ENCODE measurements around the gene OR10AD1.

OR10AD1 gene

DNA sequence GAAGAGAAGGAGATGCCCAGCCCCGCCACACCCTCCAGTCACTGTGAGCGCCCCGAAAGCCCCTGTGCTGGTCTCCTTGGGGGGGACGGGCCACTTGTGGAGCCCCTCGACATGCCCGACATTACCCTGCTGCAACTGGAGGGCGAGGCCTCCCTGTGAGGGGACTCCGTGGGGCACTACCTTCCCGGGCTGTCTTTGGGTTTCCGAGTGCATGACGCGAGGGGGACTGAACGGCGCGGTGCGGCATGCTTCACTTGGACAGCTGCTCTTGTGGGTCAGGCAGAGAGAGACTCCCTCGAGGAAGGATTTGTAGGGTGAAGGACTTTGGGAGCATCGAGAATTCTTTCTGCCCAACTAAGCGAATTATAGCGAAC, 18.6 kb downstream of the OR10AD1 start:
- Histone ChIP-seq H2AFZ (ENCODE audit: low read length) (no peak overlapping the region), H3K79me2 (ENCODE audit: low read length) (no peaks in the 10 kb centered on the region), H3K4me1 (ENCODE audit: low read length) (peaks cover 15% of the 10 kb centered on the region), H3K9me2 (replicated peaks; ENCODE audit: insufficient read depth, low read length) (no peaks in the 10 kb centered on the region), H3K27ac (ENCODE audit: low read length) (no peak overlapping the region), H4K20me1 (ENCODE audit: insufficient read depth, low read length) (no peaks in the 10 kb centered on the region), H3K36me3 (replicated peaks; ENCODE audit: insufficient read depth, low read length) (no peaks in the 10 kb centered on the region), H3K4me2 (ENCODE audit: low read depth, low read length) (no peak overlapping the region), H3F3A (ENCODE audit: insufficient read depth, low read length) (no peaks in the 10 kb centered on the region), H3K27me3 (replicated peaks; ENCODE audit: insufficient read depth, low read length) (peaks cover 16% of the 10 kb centered on the region), H3K9ac (ENCODE audit: low read length) (no peak overlapping the region), H3K4me3 (ENCODE audit: low read length) (no peak overlapping the region), H3K9me3 (replicated peaks; ENCODE audit: insufficient read depth, low read length) (no peaks in the 10 kb centered on the region)
- DNase-seq: no peak
- TF ChIP-seq CTCF (IDR thresholded peaks at IDR 0.05; ENCODE audit: low read length) (no peak), EZH2phosphoT487 (IDR thresholded peaks at IDR 0.05; ENCODE audit: low read length) (no peak), EZH2 (optimal IDR thresholded peaks at IDR 0.05; ENCODE audit: low read depth, low read length) (no peak)

- DNase-seq: no peak
- H3K27me3 ChIP-seq (replicated peaks; ENCODE audit: insufficient read depth, low read length): peaks cover 16% of the 10 kb centered on the region
- H3K9me2 ChIP-seq (replicated peaks; ENCODE audit: insufficient read depth, low read length): no peaks in the 10 kb centered on the region
- H3K9me3 ChIP-seq (replicated peaks; ENCODE audit: insufficient read depth, low read length): no peaks in the 10 kb centered on the region
- no peaks in the 10 kb centered on the region for H3K36me3 ChIP-seq (replicated peaks; ENCODE audit: insufficient read depth, low read length)
- H3K4me2 ChIP-seq (ENCODE audit: low read depth, low read length): peak overlapping the region; percentile 86
- H4K20me1 ChIP-seq (ENCODE audit: insufficient read depth, low read length): no peaks in the 10 kb centered on the region
- no peaks in the 10 kb centered on the region for H3F3A ChIP-seq (ENCODE audit: insufficient read depth, low read length)
- peak overlapping the region; percentile 93 for H3K4me3 ChIP-seq (ENCODE audit: low read length)
- peak overlapping the region; percentile 43; the same call in 1 of the 2 replicates for H3K9ac ChIP-seq (ENCODE audit: low read length)
- no peaks in the 10 kb centered on the region for H3K79me2 ChIP-seq (ENCODE audit: low read length)
- H3K27ac ChIP-seq (ENCODE audit: low read length): no peak overlapping the region
- peaks cover 15% of the 10 kb centered on the region for H3K4me1 ChIP-seq (ENCODE audit: low read length)
- peak overlapping the region; percentile 90 for H2AFZ ChIP-seq (ENCODE audit: low read length)
- TF ChIP-seq CTCF (IDR thresholded peaks at IDR 0.05; ENCODE audit: low read length): no peak
- no peak for TF ChIP-seq EZH2 (optimal IDR thresholded peaks at IDR 0.05; ENCODE audit: low read depth, low read length)
- no peak for TF ChIP-seq EZH2phosphoT487 (IDR thresholded peaks at IDR 0.05; ENCODE audit: low read length)
These were observed 19.1 kb downstream of the OR10AD1 start for GRCh38 chr12:48183876-48184548.

DNA sequence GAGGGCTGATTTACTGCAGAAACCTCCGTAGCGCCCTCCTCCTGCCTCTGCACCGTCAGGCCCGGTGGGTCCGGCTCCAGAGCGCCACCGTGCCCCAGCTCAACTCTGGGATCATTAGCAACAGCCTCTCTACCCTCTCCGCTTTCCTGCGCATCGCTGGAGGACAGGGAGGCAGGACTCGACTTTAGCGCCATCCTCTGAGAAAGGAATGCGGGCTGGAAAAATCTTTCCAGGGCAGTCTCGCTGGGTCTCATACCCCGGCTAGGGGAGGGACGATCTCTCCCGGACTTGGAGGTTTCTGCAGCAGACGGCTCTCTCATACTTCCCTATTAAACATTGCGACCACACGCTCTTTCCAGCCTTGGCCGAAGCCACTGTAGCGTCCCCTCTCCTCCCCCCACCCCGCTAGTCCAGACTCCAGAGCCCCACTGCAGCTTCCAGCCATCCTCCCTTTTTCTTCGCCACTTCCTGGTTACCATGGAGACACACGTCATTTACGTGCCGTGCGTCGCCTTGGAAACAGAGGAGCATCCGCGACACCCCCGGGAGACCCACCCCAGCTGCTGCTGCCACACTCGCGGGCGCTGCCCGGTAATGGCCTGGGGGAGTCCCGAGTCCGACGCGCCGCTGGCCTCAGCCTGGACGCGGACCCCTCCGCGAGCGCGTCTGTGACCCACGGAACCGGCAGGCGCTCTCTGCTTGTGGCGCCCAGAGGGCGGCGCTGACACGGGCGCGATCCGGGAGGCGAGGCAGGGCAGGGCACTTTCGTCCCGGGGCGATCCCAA, 19.8 kb downstream of the OR10AD1 start, which contains the start of gene CCDC184:
Gene CCDC184, plus strand, starts transcription at position 554 of the 785 bp plus-strand sequence. CDS start 479 bp downstream, outside the sequence.
- Histone ChIP-seq H3K79me2 (ENCODE audit: low read length) (no peaks in the 10 kb centered on the region), H3K9me3 (replicated peaks; ENCODE audit: insufficient read depth, low read length) (no peaks in the 10 kb centered on the region), H2AFZ (ENCODE audit: low read length) (peak within 1 kb of the TSS; percentile 90), H4K20me1 (ENCODE audit: insufficient read depth, low read length) (no peaks in the 10 kb centered on the region), H3K4me2 (ENCODE audit: low read depth, low read length) (peak within 1 kb of the TSS; percentile 86), H3K4me3 (ENCODE audit: low read length) (peak within 1 kb of the TSS; percentile 93), H3K36me3 (replicated peaks; ENCODE audit: insufficient read depth, low read length) (no peaks in the 10 kb centered on the region), H3F3A (ENCODE audit: insufficient read depth, low read length) (no peaks in the 10 kb centered on the region), H3K9ac (ENCODE audit: low read length) (peak within 1 kb of the TSS; percentile 43; the same call in 1 of the 2 replicates), H3K27me3 (replicated peaks; ENCODE audit: insufficient read depth, low read length) (peaks cover 16% of the 10 kb centered on the region), H3K4me1 (ENCODE audit: low read length) (peaks cover 15% of the 10 kb centered on the region), H3K9me2 (replicated peaks; ENCODE audit: insufficient read depth, low read length) (no peaks in the 10 kb centered on the region), H3K27ac (ENCODE audit: low read length) (no peak within 1 kb of the TSS)
- peak; percentile 78 for DNase-seq
- TF ChIP-seq EZH2 (optimal IDR thresholded peaks at IDR 0.05; ENCODE audit: low read depth, low read length) (no peak), CTCF (IDR thresholded peaks at IDR 0.05; ENCODE audit: low read length) (peak; percentile 48), EZH2phosphoT487 (IDR thresholded peaks at IDR 0.05; ENCODE audit: low read length) (no peak)

All from MM.1S (cell line).